ENCODE measurements around the gene PLEKHN1.

PLEKHN1 gene

GRCh38 chr1:995665-996633 is 29.7 kb downstream of the PLEKHN1 start (continued):
- TF ChIP-seq PATZ1 (tag by site-specific recombination; IDR thresholded peaks at IDR 0.05) (peak; percentile 75), PRDM10 (tag by site-specific recombination; IDR thresholded peaks at IDR 0.05) (0 out of 2 replicates have a peak, but pooled peaks have one; percentile 29), ZNF335 (tag by site-specific recombination; conservative IDR thresholded peaks at IDR 0.05) (no peak), ZNF610 (tag by site-specific recombination; IDR thresholded peaks at IDR 0.05; ENCODE audit: borderline replicate concordance) (no peak), ZNF837 (tag by site-specific recombination; IDR thresholded peaks at IDR 0.05) (no peak), ZNF658 (tag by site-specific recombination; IDR thresholded peaks at IDR 0.05) (no peak), ZNF366 (tag by site-specific recombination; conservative IDR thresholded peaks at IDR 0.05) (no peak), FEZF1 (tag by site-specific recombination; IDR thresholded peaks at IDR 0.05) (peak; percentile 46), ZBTB44 (tag by site-specific recombination; IDR thresholded peaks at IDR 0.05) (no peak), ZNF660 (tag by site-specific recombination; IDR thresholded peaks at IDR 0.05) (no peak), ZBTB1 (tag by site-specific recombination; IDR thresholded peaks at IDR 0.05) (no peak), ZNF645 (tag by site-specific recombination; IDR thresholded peaks at IDR 0.05) (no peak), ZNF148 (tag by site-specific recombination; IDR thresholded peaks at IDR 0.05; ENCODE audit: borderline replicate concordance) (no peak), HOXC10 (CRISPR knock-in tag; IDR thresholded peaks at IDR 0.05) (no peak), ZNF555 (tag by site-specific recombination; conservative IDR thresholded peaks at IDR 0.05) (no peak), ELK4 (IDR thresholded peaks at IDR 0.05; ENCODE audit: borderline replicate concordance, low read depth, low read length) (no peak), ZSCAN5A (tag by site-specific recombination; IDR thresholded peaks at IDR 0.05) (no peak), ZNF510 (tag by site-specific recombination; IDR thresholded peaks at IDR 0.05; ENCODE audit: insufficient replicate concordance) (no peak), ZNF221 (tag by site-specific recombination; IDR thresholded peaks at IDR 0.05; ENCODE audit: borderline replicate concordance) (no peak), OSR2 (tag by site-specific recombination; IDR thresholded peaks at IDR 0.05) (no peak), INSM2 (tag by site-specific recombination; IDR thresholded peaks at IDR 0.05) (0 out of 2 replicates have a peak, but pooled peaks have one; percentile 16), ZEB2 (tag by site-specific recombination; IDR thresholded peaks at IDR 0.05) (no peak; the same call in 1 of the 2 replicates)

Measured in HEK293 (cell line).